ENCODE measurements around the gene PITPNC1.

DNA sequence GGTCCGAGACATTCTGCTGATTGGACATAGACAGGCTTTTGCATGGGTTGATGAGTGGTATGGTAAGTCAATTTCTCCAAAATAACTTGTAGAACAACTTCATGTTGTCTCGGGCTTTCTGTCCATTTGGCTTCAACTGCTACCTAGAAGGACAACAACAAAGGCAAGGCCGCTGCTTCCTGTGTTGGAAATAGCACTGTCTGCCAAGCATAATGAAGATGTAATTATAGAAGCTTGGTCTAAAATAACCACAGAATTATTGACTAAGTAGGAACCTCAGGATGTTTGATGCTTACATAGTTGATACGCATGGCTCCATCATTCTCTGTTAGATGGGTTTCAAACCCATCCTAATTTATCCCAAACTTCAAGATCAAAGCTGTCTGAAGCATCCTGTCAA is 298.4 kb downstream of the PITPNC1 start:
- TF ChIP-seq, protein P1, sequence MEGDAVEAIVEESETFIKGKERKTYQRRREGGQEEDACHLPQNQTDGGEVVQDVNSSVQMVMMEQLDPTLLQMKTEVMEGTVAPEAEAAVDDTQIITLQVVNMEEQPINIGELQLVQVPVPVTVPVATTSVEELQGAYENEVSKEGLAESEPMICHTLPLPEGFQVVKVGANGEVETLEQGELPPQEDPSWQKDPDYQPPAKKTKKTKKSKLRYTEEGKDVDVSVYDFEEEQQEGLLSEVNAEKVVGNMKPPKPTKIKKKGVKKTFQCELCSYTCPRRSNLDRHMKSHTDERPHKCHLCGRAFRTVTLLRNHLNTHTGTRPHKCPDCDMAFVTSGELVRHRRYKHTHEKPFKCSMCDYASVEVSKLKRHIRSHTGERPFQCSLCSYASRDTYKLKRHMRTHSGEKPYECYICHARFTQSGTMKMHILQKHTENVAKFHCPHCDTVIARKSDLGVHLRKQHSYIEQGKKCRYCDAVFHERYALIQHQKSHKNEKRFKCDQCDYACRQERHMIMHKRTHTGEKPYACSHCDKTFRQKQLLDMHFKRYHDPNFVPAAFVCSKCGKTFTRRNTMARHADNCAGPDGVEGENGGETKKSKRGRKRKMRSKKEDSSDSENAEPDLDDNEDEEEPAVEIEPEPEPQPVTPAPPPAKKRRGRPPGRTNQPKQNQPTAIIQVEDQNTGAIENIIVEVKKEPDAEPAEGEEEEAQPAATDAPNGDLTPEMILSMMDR (IDR thresholded peaks at IDR 0.05): no peak
- no peak for TF ChIP-seq EZH2 (IDR thresholded peaks at IDR 0.05; ENCODE audit: borderline replicate concordance, insufficient read depth, low read depth, low read length, poor library complexity, severe bottlenecking)
